ENCODE results near the gene IMPA2.
"Not testable (repeated sequence)": the region's sequence is repeated elsewhere in the genome, so short reads cannot be mapped to it uniquely, and the experiment has no call there.

IMPA2 gene

GRCh38 chr18:12028040-12028628 lies 46.8 kb downstream of the IMPA2 start:
- DNase-seq (ENCODE audit: low read depth in 2 of 2), result no peak

DNA sequence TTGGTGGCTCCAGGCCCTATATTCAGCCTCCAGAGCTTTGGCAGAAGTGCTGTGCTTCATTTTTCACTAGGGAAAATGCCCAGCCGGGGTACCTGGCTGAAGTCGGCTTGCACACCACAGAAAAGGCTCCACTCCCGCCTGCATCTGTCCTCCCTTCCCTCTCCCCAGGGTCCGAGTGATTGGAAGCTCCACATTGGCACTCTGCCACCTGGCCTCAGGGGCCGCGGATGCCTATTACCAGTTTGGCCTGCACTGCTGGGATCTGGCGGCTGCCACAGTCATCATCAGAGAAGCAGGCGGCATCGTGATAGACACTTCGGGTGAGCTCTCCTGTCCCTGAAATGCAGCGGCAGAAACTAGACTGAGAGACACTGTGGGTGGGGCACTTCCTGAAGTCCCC lies 47.4 kb downstream of the IMPA2 start:
- DNase-seq (ENCODE audit: low read depth in 2 of 2), result no peak

DNA sequence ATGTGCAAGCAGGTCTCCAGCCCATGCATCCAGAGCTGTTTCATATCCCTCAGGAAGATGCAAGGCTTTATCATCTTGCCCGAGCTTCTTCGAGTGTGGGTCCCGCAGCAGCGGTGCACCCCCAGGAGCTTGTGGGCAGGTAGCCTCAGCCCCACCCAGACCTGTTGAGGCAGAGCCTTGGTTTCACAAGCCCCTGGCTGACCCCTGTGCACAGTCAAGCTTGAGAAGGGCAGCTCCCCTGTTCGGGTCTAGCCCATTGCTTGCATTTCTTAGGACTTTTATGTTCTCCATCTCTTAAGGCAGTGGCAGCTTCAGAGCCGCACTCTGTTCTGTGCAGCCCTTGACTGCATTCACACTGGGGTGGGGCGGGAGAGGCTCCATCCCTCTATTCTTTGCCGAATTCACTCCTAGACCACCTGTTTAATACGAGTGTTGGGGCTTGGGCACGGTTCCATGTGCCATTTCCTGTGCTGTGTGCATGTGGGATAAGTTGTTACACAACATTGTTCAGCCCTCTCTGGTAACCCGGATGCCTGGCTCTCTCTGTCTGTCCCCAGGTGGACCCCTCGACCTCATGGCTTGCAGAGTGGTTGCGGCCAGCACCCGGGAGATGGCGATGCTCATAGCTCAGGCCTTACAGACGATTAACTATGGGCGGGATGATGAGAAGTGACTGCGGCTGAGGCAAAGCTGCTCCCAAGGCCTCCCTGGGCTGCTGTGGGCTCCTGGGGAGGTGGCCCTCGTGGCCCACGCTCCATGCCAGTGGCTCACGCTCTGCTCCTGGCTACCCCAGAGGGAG lies 48.7 kb downstream of the IMPA2 start:
- DNase-seq (ENCODE audit: low read depth in 2 of 2), result no peak

DNA sequence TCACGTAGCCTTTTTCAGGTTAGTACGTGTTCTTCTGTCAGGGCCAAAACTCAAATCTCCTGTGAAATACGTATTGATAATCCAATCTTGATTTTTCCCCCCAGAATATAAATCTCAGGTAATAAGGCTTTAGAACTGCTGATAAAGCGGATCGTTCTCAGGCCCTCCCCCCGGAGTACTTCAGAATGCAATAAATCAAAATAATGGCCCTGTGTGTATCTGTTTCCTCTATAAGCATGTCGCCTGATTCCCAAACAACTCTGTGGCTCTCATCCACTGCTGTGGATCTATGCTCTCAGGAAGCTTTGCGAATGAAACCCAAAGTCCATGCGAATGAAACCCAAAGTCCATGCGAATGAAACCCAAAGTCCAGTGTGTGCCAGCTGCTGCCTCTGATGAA lies 49.4 kb downstream of the IMPA2 start:
- no peak for DNase-seq (ENCODE audit: low read depth in 2 of 2)

DNA sequence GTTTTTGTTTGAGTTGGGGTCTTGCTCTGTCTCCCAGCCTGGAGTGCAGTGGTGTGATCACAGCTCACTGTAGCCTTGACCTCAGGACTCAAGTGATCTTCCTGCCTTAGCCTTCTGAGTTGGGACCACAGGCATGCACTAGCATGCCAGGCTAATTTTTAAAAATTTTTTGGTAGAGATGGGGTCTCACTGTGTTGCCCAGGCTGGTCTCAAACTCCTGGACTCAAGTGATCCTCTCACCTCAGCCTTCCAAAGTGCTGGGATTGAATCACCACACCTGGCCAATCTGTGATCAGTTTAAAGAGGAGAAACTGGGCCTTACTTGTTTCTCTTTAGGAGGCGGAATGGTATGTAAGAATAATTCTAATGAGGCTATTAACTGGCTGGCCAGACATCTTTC lies 49.9 kb downstream of the IMPA2 start:
- no peak for DNase-seq (ENCODE audit: low read depth in 2 of 2)

DNA sequence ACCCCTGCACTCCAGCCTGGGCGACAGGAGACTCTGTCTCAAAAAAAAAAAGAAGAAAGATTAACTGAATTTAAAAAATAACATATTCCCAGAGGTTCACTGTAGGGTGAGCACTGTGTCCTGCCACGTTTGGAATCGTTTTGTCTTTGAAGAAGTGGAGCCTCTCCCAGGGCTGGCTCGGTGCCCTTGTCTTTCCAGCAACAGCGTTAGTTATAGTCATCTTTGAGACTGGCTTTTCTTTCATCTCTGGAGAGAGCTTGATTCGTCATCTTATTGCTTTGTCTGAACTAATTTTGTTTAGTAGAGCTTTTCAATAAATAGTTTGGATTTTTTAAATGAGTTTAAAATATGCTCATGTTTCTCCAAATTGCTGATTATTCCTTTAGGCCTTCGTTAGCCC lies 50.5 kb downstream of the IMPA2 start:
- DNase-seq (ENCODE audit: low read depth in 2 of 2), result no peak

- DNase-seq (ENCODE audit: low read depth in 2 of 2), result no peak
Observed at GRCh38 chr18:12032786-12033642, 51.7 kb downstream of the IMPA2 start.

DNA sequence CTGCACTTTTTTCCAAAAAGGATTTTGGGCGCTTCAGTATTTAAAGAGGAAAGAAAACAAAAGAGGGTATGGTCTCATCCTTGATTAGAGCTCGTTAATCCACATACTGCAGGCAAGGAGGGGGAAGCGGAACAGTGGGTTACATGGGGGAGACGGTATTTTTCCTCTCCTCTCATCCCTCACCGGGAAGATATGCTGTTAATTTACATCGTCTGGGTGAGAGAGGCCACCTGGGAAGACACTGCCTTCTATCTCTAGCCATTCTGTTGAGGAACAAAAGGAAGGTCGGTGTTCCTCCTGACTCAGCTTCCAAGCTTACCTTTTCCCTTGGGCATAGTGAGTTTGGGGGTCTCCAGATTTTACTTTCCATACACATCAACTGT lies 52.3 kb downstream of the IMPA2 start:
- DNase-seq (ENCODE audit: low read depth in 2 of 2), result no peak

- no peak for DNase-seq (ENCODE audit: low read depth in 2 of 2)
Observed at GRCh38 chr18:12034241-12035100, 53.2 kb downstream of the IMPA2 start.

DNA sequence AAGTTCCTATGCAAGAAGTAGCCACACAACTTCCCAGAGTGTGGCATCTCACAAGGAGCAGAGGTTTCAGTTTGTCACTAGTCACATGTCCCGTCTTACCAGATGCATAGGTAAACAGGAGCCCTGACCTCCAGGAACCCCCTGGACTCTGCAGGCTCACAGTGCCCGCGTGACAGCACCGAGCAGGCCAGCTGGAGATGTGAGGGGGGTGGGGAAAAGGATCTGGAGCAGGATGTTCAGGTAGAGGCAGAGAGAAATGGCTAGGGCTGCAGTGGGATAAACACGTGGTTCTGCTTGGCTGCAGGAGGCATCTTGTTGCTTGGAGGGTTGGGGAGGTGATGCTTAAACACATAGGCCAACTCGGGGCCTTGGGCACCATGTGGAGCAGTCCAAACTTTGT lies 54.2 kb downstream of the IMPA2 start:
- DNase-seq (ENCODE audit: low read depth in 2 of 2), result no peak

DNA sequence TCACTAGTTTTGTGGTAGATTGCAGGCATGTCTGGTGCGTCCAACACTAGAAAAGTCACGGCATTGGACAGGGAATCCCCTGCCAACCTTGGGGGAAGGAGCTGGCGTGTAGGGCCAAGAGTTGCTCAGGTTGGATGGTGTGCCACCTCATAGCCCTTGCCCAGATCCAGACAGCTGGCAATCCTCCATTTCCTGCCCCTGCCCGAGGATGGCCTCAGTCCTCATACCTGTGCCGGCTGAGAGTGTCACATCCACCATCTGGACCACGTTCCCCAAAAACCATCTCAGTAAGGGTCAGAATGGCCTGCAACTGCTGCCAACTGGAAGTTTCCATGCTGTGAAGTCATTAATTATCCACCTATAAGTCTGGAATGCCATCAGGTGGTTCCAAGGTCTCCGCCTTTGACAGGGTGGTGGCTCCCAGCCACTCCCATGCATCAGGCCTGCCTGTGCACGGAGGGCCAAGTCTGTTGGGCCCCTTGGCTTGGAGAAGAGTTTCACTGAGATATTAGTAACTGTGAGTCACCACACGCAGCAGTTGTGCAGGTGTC lies 55.0 kb downstream of the IMPA2 start:
- no peak for DNase-seq (ENCODE audit: low read depth in 2 of 2)

DNA sequence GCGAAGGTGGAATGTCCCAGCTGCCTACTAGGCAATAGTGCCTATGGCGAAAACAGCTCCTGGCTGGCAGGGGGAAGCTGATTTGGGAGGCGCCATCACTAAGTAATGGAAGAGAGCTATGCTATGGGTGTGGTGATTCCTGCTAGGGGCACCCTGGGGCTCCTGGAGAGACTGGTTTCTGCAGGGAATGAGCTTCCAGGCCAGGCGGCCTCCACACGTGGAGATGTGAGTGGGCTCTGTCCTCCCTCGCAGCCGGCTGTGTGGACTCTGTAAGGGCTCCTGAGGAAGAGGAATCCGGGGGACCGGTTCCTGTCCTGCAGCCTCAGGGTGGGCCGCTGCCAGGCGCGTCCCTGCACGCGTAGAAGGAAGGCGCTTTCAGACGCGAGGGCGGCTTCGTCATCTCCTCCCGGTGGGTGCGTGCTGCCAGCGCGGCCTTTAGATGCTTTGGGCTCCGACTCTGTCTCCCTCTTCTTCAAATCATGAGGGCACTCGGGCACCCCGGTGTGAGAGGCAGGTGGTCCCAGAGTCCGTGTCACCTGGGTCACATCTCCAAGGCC lies 56.9 kb downstream of the IMPA2 start:
- peak; percentile 11 to 18 for DNase-seq (ENCODE audit: low read depth in 2 of 2)

DNA sequence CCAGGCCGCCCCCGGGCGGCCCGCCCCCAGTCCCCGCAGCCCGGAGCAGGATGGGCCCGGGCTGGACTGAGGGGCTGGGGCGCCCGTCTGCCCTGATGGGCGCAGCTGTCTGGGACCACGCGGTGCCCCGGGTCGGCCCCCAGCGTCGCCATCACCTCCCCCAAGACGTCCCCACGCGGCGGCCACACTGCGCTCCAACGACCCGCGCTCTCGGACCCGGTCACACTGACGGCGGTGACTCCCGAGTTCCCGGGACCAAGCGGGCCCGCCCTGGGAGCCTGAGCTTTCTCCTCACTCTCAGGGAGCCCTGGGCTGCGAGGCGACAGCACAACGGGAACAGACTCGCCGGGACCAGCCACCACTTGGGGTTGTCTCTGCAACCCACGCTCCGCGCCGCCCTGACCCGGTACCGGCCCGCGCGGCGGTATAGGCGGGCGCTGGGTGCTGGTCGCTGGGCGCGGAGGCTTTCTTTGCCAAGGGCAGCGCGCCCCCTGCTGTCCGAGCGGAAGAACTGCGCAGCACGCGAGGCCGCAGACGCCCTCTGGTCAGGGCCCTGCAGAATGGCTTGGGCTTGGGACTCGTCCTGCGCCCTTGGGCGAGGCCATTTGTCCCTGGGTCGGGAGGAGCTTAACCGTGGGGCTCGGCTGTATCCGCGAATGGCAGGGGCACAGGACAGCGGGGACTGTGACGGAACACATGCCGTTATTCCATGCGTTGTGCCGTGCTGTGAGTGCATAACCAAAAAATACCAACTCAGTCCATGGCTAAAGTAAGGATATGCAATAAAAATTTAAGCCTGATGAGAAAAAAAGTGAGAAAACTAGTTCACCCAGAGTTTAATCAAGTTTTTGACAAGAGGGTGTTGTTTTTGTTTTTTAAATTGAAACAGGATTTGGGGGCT lies 57.6 kb downstream of the IMPA2 start:
- peak; percentile 66 to 68 for DNase-seq (ENCODE audit: low read depth in 2 of 2)

DNA sequence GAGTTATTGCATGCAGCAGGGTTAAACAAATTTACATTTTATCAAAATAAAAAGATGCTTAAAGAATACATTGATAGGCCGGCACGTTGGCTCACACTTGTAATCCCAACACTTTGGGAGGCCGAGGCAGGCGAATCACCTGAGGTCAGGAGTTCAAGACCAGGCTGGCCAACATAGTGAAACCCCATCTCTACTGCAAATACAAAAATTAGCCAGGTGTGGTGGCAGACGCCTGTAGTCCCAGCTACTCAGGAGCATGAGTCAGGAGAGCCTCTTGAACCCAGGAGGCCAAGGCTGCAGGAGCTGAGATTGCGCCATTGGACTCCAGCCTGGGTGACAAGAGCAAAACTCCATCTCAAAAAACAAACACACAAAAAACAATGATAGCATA lies 58.2 kb downstream of the IMPA2 start:
- not testable (repeated sequence) for DNase-seq (ENCODE audit: low read depth in 2 of 2)

DNA sequence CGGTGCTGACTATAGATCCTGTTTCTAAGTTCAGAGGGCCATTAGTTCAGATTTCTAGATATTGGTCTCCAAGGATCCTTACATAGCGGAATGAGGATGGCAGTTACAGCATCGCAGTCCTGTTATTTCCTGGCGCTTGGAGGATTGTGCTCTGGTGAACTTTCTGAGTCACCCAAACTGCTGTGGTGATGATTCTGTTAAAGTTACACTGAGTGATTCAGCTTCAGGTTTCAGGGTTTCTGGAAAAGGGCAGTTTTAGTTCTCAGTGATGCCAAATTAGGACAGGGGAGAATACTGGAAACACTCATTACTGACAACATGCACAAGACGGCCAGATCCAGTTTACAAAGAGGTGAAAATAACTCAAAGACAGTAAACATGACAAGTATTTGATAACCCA lies 60.3 kb downstream of the IMPA2 start:
- DNase-seq (ENCODE audit: low read depth in 2 of 2), result no peak

DNA sequence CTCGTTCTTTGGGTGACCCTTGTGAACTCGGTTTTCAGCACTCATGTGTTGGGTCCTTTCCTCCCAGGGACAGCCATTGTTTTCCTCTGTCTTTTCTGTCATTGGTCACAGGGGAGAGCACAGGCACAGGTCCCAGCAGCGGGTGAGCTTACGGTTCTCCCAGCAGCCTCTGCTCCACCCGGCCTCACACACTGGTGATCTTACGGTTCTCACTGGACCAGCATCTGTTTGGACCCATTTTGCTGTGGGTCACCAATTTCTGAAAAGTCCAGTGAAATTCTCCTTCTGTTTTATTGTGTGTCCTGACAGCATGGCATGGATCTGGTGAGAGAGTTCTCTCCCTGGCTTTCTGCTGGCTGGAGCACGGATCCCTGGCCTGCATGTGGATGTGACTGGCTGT lies 62.5 kb downstream of the IMPA2 start:
- no peak for DNase-seq (ENCODE audit: low read depth in 2 of 2)

- no peak for DNase-seq (ENCODE audit: low read depth in 2 of 2)
Observed at GRCh38 chr18:12044591-12044990, 63.3 kb downstream of the IMPA2 start.

- no peak for DNase-seq (ENCODE audit: low read depth in 2 of 2)
Observed at GRCh38 chr18:12046046-12046750, 64.9 kb downstream of the IMPA2 start.

- DNase-seq (ENCODE audit: low read depth in 2 of 2), result no peak
Observed at GRCh38 chr18:12046751-12047335, 65.5 kb downstream of the IMPA2 start.
